ENCODE results near the gene RANBP1. TPM values are rescaled to one million over a fixed set of nuclear protein-coding genes. Genes with fewer than 3 reads are reported as not detected.

The RANBP1 gene
- total and polyA plus RNA-seq, 5 donors from 2014 or later, result 67.2 to 93.9 (median 87.9) TPM

DNA sequence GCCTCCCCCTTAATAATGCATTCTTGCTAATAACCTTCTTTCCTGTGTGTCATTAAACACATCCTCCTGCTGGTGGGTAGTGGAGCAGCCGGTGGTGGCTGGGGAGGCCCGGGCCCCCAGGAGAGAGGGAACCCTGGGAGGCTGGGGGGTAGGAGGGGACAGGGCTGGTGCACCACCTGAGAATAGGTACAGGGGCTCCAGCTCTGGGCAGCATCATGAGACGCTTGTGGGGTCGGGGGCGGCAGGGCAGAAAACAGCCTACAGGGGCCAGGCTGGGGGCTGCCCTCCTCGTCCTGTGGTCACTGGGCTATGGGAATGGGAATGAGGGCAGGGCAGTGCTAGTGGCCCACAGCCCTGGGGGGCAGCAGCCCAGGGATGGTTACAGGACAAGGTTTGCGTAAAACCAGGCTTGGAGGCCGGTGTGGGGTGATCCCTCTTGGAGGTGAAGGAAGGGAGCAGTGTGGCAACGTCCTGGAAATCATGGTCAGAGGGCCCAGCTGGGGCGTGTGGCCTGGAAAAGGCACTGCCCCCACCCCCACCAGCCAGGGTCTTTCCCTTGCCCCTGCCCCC is 53.4 kb downstream of the RANBP1 start:
- H3K4me1 ChIP-seq (ENCODE audit: control insufficient read depth, insufficient read depth, low read length, poor library complexity, severe bottlenecking), result no peaks in the 10 kb centered on the region
- H3K9me3 ChIP-seq (ENCODE audit: control insufficient read depth in 2 of 2, low read length in 2 of 2), result no peaks in the 10 kb centered on the region
- Mint-ChIP-seq H3K36me3 (no peaks in the 10 kb centered on the region), H3K27me3 (no peaks in the 10 kb centered on the region), H3K4me1 (no peaks in the 10 kb centered on the region), H3K9me3 (peaks cover 0 to 2% (median 0%) of the 10 kb centered on the region in 7 donors), H3K27ac (no peak overlapping the region), H3K4me3 (no peak overlapping the region)
- H3K27ac ChIP-seq (ENCODE audit: insufficient read depth, low read length, poor library complexity, severe bottlenecking), result no peak overlapping the region
- no peaks in the 10 kb centered on the region for H3K36me3 ChIP-seq (ENCODE audit: control insufficient read depth, insufficient read depth, low read length)
- ATAC-seq (ENCODE audit: low read depth in 2 of 2) (no peak), DNase-seq (no peak)
- no peaks in the 10 kb centered on the region for H3K27me3 ChIP-seq (ENCODE audit: control insufficient read depth, insufficient read depth, low read length)
- H3K4me3 ChIP-seq (ENCODE audit: low read depth, low read length), result no peak overlapping the region

DNA sequence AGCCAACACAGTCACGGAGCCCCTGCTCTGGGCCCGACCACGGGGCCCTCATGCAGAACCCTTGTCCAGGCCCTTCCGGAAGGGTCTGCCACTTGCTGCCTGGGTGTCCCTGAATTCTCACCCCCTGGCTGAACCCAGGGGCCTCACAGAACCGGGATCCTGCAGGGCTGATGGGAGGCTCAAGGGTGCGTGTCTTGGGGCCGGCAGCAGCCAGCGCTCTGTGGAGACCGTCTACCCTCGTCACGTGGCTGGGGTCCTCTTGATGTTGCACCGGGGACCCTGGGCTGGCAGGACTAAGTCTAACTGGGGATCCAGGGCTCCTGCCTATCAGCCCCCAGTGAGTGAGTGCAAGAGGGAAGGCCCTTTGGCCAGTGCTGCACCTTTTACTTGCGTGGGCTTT is 54.3 kb downstream of the RANBP1 start:
- DNase-seq, result no peak
- no peak overlapping the region for H3K4me3 Mint-ChIP-seq
- Histone ChIP-seq H3K4me1 (ENCODE audit: control insufficient read depth, insufficient read depth, low read length, poor library complexity, severe bottlenecking) (no peaks in the 10 kb centered on the region), H3K27ac (ENCODE audit: insufficient read depth, low read length, poor library complexity, severe bottlenecking) (no peak overlapping the region), H3K36me3 (ENCODE audit: control insufficient read depth, insufficient read depth, low read length) (no peaks in the 10 kb centered on the region), H3K9me3 (ENCODE audit: control insufficient read depth in 2 of 2, low read length in 2 of 2) (no peaks in the 10 kb centered on the region), H3K4me3 (ENCODE audit: low read depth, low read length) (no peak overlapping the region), H3K27me3 (ENCODE audit: control insufficient read depth, insufficient read depth, low read length) (no peaks in the 10 kb centered on the region)
- no peak overlapping the region for H3K27ac Mint-ChIP-seq
- H3K36me3 Mint-ChIP-seq, result no peaks in the 10 kb centered on the region
- no peak for ATAC-seq (ENCODE audit: low read depth in 2 of 2)
- peaks cover 0 to 2% (median 0%) of the 10 kb centered on the region in 7 donors for H3K9me3 Mint-ChIP-seq
- H3K4me1 Mint-ChIP-seq, result no peaks in the 10 kb centered on the region
- H3K27me3 Mint-ChIP-seq, result no peaks in the 10 kb centered on the region

- H3K36me3 ChIP-seq (ENCODE audit: control insufficient read depth, insufficient read depth, low read length), result no peaks in the 10 kb centered on the region
- H3K9me3 ChIP-seq (ENCODE audit: control insufficient read depth in 2 of 2, low read length in 2 of 2), result no peaks in the 10 kb centered on the region
- no peak for ATAC-seq (ENCODE audit: low read depth in 2 of 2)
- Mint-ChIP-seq H3K27ac (no peak overlapping the region), H3K4me3 (no peak overlapping the region), H3K27me3 (peaks cover 3% of the 10 kb centered on the region), H3K4me1 (no peaks in the 10 kb centered on the region), H3K36me3 (no peaks in the 10 kb centered on the region), H3K9me3 (peaks cover 0 to 2% (median 0%) of the 10 kb centered on the region in 7 donors)
- no peak for DNase-seq
- no peaks in the 10 kb centered on the region for H3K27me3 ChIP-seq (ENCODE audit: control insufficient read depth, insufficient read depth, low read length)
- H3K27ac ChIP-seq (ENCODE audit: insufficient read depth, low read length, poor library complexity, severe bottlenecking), result no peak overlapping the region
- H3K4me1 ChIP-seq (ENCODE audit: control insufficient read depth, insufficient read depth, low read length, poor library complexity, severe bottlenecking), result no peaks in the 10 kb centered on the region
- H3K4me3 ChIP-seq (ENCODE audit: low read depth, low read length), result no peak overlapping the region
Observed at GRCh38 chr22:20171288-20172140, 55.6 kb downstream of the RANBP1 start.

GRCh38 chr22:20172141-20172613 is 56.3 kb downstream of the RANBP1 start:
- peaks cover 4% of the 10 kb centered on the region for H3K27me3 Mint-ChIP-seq
- Histone ChIP-seq H3K27me3 (ENCODE audit: control insufficient read depth, insufficient read depth, low read length) (no peaks in the 10 kb centered on the region), H3K27ac (ENCODE audit: insufficient read depth, low read length, poor library complexity, severe bottlenecking) (no peak overlapping the region), H3K36me3 (ENCODE audit: control insufficient read depth, insufficient read depth, low read length) (no peaks in the 10 kb centered on the region), H3K4me1 (ENCODE audit: control insufficient read depth, insufficient read depth, low read length, poor library complexity, severe bottlenecking) (no peaks in the 10 kb centered on the region), H3K9me3 (ENCODE audit: control insufficient read depth in 2 of 2, low read length in 2 of 2) (no peaks in the 10 kb centered on the region), H3K4me3 (ENCODE audit: low read depth, low read length) (no peak overlapping the region)
- peaks cover 0 to 2% (median 0%) of the 10 kb centered on the region in 7 donors for H3K9me3 Mint-ChIP-seq
- ATAC-seq (ENCODE audit: low read depth in 2 of 2) (no peak), DNase-seq (no peak)
- H3K4me1 Mint-ChIP-seq, result no peaks in the 10 kb centered on the region
- H3K27ac Mint-ChIP-seq, result no peak overlapping the region
- no peak overlapping the region for H3K4me3 Mint-ChIP-seq
- no peaks in the 10 kb centered on the region for H3K36me3 Mint-ChIP-seq

DNA sequence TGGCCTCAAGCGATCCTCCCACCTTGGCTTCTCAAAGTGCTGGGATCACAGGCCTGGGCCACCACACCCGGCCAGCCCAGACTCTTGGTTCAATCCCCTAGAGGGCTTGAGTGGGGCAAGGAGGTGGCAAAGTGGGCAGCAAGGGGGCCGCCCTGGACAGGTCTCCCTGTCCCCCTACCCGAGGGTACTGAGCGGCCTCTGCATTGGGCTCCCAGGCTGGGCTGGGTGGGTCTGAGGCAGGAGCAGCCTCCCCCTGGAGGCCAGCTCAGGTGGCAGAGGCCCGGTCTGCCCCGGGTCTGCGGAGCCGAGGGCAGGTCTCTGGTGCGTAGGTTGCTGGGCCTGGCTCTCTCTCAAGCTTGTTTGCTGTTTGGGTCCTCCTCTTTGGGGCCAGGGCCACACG is 57.3 kb downstream of the RANBP1 start:
- Mint-ChIP-seq H3K4me1 (no peaks in the 10 kb centered on the region), H3K27me3 (peaks cover 4% of the 10 kb centered on the region), H3K4me3 (no peak overlapping the region), H3K27ac (no peak overlapping the region), H3K36me3 (no peaks in the 10 kb centered on the region), H3K9me3 (peaks cover 0 to 2% (median 0%) of the 10 kb centered on the region in 7 donors)
- no peaks in the 10 kb centered on the region for H3K9me3 ChIP-seq (ENCODE audit: control insufficient read depth in 2 of 2, low read length in 2 of 2)
- DNase-seq, result no peak
- no peak overlapping the region for H3K27ac ChIP-seq (ENCODE audit: insufficient read depth, low read length, poor library complexity, severe bottlenecking)
- ATAC-seq (ENCODE audit: low read depth in 2 of 2), result no peak
- no peaks in the 10 kb centered on the region for H3K36me3 ChIP-seq (ENCODE audit: control insufficient read depth, insufficient read depth, low read length)
- H3K4me3 ChIP-seq (ENCODE audit: low read depth, low read length), result no peak overlapping the region
- no peaks in the 10 kb centered on the region for H3K27me3 ChIP-seq (ENCODE audit: control insufficient read depth, insufficient read depth, low read length)
- H3K4me1 ChIP-seq (ENCODE audit: control insufficient read depth, insufficient read depth, low read length, poor library complexity, severe bottlenecking), result no peaks in the 10 kb centered on the region

DNA sequence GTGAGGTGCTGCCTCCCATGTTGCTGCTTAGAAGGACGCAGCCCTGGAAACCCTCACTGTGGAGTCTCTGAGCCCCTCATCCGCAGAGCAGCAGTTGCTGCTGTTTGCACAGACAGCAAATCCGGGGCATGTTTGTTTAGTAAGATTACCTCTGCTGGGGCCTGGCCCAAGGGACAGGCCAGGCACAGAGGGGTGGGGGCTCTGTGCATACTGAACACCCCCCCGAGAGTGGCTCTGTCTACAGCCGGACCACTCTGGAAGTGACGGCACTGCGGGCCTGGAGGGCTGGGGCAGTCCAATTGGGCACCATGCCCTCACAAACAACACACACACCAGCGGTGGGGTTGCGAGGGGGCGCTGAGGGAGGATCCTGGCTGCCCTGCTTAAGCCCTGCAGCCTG is 57.9 kb downstream of the RANBP1 start:
- peaks cover 4% of the 10 kb centered on the region for H3K27me3 Mint-ChIP-seq
- DNase-seq (no peak), ATAC-seq (ENCODE audit: low read depth in 2 of 2) (no peak)
- H3K4me3 Mint-ChIP-seq, result no peak overlapping the region
- H3K36me3 Mint-ChIP-seq, result no peaks in the 10 kb centered on the region
- no peak overlapping the region for H3K27ac Mint-ChIP-seq
- H3K9me3 Mint-ChIP-seq, result peaks cover 0 to 2% (median 0%) of the 10 kb centered on the region in 7 donors
- H3K4me1 Mint-ChIP-seq, result no peaks in the 10 kb centered on the region
- H3K4me1 ChIP-seq (ENCODE audit: control insufficient read depth, insufficient read depth, low read length, poor library complexity, severe bottlenecking), result no peaks in the 10 kb centered on the region
- H3K27ac ChIP-seq (ENCODE audit: insufficient read depth, low read length, poor library complexity, severe bottlenecking), result no peak overlapping the region
- no peaks in the 10 kb centered on the region for H3K9me3 ChIP-seq (ENCODE audit: control insufficient read depth in 2 of 2, low read length in 2 of 2)
- no peaks in the 10 kb centered on the region for H3K36me3 ChIP-seq (ENCODE audit: control insufficient read depth, insufficient read depth, low read length)
- H3K4me3 ChIP-seq (ENCODE audit: low read depth, low read length), result no peak overlapping the region
- H3K27me3 ChIP-seq (ENCODE audit: control insufficient read depth, insufficient read depth, low read length), result no peaks in the 10 kb centered on the region

DNA sequence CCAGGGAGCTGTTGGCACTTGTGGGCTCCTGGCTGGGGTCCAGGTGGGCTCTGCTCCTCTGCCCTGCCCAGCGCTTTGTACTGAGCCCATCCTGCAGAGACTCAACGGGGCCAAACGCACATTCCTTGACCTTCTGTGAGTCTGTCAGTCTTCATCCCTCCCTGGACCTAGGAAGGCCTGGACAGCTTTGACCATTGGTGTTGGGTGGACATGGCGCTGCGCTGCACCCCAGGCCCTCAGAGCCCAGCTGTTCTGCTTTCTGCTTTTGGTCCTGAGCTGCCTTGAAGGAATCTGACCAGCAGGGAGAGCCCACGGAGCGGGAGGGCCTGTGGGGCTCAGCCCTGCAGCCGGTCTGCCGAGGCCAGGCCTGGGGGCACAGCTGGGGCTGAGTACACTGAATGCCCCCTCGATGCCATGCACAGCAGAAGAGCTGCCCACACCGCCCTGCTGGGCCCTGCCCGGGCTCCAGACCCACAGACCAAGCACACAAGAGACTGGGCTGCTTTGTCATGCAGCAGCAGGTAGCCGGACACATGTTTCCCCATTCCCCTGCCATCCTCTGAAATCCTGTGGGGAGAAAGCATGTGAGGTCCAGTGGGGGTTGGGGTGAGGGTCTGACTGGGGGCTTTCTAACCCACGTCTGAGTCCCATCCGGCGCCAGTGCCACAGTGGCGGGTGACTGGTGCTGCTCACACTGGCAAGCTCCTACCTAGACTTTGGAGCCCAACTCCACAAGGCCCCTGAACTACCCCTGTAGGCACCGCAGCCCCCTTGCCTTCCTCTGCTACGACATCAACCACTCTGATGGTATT is 59.1 kb downstream of the RANBP1 start:
- Histone ChIP-seq H3K27ac (ENCODE audit: insufficient read depth, low read length, poor library complexity, severe bottlenecking) (no peak overlapping the region), H3K9me3 (ENCODE audit: control insufficient read depth in 2 of 2, low read length in 2 of 2) (no peaks in the 10 kb centered on the region), H3K36me3 (ENCODE audit: control insufficient read depth, insufficient read depth, low read length) (no peaks in the 10 kb centered on the region), H3K27me3 (ENCODE audit: control insufficient read depth, insufficient read depth, low read length) (no peaks in the 10 kb centered on the region), H3K4me1 (ENCODE audit: control insufficient read depth, insufficient read depth, low read length, poor library complexity, severe bottlenecking) (no peaks in the 10 kb centered on the region), H3K4me3 (ENCODE audit: low read depth, low read length) (no peak overlapping the region)
- Mint-ChIP-seq H3K27ac (no peak overlapping the region), H3K36me3 (no peaks in the 10 kb centered on the region), H3K4me1 (no peaks in the 10 kb centered on the region), H3K9me3 (peaks cover 0 to 2% (median 0%) of the 10 kb centered on the region in 7 donors), H3K4me3 (no peak overlapping the region), H3K27me3 (peaks cover 4% of the 10 kb centered on the region)
- ATAC-seq (ENCODE audit: low read depth in 2 of 2) (no peak), DNase-seq (no peak)

Data from CD4-positive, CD25-positive, alpha-beta regulatory T cell (primary cell).